GM18868 (cell line): ENCODE results near the gene BRMS1.
"Not testable (repeated sequence)": the region's sequence is repeated elsewhere in the genome, so short reads cannot be mapped to it uniquely, and the experiment has no call there.

Source experiments
- ATAC-seq: cut with Tn5 transposase; IDR thresholded peaks from one replicate; pipeline ENCODE4 v1.9.1; 2021; ENCODE audit warnings: mild to moderate bottlenecking, moderate library complexity; ENCODE audit not compliant: unreplicated experiment

BRMS1 gene

DNA sequence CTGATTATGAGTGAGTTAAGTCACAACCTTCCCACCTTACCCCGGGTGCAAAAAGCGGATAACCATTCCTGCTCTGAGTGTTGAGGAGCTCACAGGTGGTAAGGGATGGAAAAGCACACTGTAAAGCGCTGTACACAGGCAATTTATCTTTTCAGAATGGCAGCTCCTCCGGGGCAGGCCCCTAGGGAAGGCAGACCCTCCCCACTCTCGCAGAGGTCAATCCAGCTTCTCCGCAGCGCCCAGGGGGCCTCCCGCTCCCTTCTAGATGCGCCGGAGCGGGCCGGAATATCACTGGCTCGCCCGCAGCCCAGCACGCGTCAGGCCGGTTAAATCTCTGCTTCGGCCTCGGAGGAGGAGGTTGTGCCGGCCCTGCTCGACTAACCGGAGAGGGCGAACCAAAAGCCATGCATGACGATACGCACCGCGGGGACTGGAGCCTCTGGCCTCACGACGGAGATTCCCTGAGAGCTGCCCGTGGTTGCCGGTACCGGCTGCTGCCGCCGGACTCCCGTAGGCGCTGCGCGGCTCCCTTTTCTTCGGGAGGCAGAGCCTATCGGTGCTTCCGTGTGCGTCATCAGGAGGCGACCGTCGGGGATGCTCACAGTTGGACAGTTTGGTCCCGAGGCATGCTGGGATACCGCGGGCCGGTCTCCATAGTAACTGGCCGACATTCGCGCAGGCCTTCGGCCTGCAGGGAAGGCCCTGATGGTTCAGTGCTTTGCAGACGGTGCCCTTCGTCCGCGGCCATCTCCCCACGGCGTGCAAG lies at the start of gene BRMS1:
Gene BRMS1, minus strand, starts transcription at position 555 of the 766 bp plus-strand sequence. CDS start 2,870 bp downstream, outside the sequence.
- ATAC-seq: peak; percentile 66

DNA sequence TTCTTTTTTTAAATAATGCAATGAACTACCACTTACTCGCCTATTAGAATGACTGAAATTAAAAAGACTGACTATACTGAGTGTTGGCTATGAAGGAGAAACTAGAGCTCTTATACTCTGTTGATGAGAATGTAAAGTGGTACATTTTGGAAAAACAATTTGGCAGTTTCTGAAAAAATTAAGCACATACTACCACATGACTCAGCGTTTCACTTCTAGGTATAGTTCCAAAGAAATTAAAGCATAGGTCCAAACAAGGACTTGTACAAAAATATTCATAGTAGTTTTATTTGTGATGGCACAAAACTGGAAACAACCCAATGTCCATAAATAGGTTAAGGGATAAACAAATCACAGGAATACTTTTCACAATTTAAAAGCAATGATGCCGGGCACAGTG lies 49.0 kb upstream of the BRMS1 start:
- ATAC-seq: no peak

- no peak for ATAC-seq
Measured at GRCh38 chr11:66391322-66391721, 46.4 kb upstream of the BRMS1 start.

GRCh38 chr11:66388780-66389386 lies 44.0 kb upstream of the BRMS1 start:
- no peak for ATAC-seq

DNA sequence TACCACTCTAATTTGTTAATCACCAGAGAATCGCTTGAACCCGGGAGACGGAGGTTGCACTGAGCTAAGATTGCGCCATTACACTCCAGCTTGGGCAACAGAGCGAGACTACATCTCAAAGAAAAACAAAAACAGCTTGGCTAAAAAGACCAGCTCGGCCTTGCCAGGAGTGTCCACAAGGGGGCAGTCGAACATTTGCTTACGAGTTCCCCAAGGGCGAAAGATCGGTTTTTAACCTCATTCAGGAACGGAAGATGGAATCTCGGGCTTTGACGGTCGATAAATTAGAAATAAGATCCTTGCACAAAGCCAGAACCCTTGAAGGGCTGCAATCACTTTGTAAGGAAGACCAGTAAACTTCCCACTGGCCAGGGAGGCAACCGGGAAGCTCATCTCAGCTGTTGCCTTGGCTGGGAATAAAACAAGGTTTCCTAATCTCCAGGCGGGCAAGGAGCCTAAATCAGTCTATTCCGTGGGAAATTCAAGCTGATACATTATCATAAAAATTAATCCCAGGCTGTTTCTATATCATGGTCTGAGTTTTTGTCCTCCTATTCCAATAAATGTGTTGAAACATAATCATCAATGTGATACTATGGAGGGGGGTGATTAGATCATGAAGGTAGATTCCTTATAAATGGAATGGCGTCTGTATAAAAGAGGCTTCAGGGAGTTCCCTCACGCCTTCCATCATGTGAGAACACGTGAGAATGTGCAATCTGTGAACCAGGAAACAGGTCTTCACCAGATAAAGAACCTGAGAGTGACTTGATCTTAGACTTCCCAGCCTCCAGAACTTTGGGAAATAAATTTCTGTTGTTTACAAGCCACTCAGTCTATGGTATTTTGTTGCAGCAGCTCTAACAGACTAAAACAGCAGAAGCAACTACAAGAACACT lies 41.5 kb upstream of the BRMS1 start:
- ATAC-seq: no peak

DNA sequence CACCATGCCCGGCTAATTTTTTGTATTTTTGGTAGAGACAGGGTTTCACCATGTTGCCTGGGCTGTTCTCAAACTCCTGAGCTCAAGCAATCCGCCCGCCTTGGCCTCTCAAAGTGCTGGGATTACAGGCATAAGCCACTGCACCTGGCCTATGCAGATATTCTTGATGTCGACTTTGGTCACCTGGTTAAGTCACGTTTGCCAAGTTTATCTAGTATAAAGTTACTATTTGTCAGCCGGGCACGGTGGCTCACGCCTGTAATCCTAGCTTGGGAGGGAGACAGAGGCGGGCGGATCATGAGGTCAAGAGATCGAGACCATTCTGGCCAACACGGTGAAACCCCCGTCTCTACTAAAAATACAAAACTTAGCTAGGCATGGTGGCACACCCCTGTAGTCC lies 39.4 kb upstream of the BRMS1 start:
- ATAC-seq: not testable (repeated sequence)

- not testable (repeated sequence) for ATAC-seq
Measured at GRCh38 chr11:66380264-66380663, 35.4 kb upstream of the BRMS1 start.

- not testable (repeated sequence) for ATAC-seq
Measured at GRCh38 chr11:66373690-66374287, 28.9 kb upstream of the BRMS1 start.

GRCh38 chr11:66373265-66373664 lies 28.4 kb upstream of the BRMS1 start:
- ATAC-seq: no peak

GRCh38 chr11:66371627-66372415 lies 26.9 kb upstream of the BRMS1 start, which contains the start of gene SLC29A2:
Gene SLC29A2 (minus strand): TSS chr11:66371760. CDS start chr11:66371591, 169 bp downstream.
- ATAC-seq: peak; percentile 78

DNA sequence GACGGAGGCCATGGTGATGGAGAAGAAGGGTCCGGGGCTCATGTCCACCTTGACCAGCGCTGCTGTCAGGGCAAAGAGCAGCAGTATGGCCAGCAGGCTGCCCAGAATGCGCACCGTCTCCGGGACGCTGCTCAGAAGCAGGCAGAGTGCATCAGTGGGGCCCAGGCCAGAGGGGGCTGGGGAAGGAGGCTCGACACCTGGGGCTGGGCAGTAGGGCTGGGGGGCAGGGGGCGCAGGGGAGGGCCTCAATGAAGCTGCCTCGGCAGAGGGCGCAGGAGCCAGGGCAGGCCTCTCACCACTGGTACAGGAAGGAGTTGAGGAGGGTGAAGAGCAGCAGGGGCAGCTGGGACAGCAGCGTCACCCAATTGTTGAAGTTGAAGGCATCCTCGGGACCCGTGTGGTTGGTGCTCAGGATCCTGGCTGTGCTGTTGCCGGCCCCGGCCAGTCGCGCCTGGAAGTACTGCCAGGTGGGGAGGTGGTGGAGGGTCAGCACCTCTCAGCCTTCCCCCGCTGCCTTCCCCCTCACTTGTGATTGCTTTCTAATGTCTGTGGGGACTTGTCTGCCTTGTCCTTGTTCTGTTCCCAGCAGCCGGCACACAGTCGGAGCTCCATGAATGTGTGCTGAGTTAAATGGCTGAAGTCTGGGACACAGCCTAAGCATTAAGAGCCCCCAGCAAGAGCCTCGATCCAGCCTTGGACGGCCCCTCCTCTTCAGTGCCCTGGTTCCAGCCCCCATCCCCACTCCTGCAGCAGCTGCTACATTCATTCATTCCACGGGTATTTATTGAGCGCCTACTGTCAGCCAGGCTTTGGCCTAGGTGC lies 24.4 kb upstream of the BRMS1 start:
- ATAC-seq: no peak

- no peak for ATAC-seq
Measured at GRCh38 chr11:66368484-66368883, 23.6 kb upstream of the BRMS1 start.

DNA sequence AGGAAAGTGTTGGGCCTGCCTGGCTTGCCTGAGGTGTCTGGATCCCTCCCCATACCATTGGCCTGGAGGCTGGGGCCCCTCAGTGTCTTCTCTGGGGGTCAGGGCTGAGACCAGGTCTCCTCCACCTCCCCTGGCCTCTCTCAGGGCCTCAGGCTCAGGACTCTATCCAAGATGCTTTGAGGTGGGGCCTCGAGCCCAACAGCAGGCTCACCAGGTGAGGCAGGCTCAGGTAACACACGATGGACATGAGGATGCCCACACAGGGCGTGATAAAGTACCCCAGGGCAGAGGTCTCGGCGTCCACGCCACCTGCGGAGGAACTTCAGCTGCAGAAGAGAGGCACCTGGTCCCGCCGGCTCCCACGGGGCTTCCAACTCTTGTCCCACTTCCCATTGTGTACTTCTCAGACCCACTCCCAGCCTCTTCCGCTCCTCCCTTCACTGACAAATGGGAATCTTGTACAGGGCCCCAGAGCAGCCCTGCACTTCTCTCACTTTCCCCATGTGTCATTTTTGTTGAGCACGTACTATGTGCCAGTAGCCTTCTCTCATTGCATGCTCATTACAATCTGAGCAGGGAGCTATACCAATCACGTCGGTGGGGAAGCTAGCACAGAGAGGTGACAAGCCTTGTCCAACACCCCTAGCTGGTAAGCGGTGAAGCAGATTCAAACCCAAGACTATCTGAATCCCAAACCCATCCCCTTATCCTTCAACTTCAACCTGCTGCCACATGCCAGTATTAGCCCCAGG lies 22.8 kb upstream of the BRMS1 start:
- no peak for ATAC-seq

DNA sequence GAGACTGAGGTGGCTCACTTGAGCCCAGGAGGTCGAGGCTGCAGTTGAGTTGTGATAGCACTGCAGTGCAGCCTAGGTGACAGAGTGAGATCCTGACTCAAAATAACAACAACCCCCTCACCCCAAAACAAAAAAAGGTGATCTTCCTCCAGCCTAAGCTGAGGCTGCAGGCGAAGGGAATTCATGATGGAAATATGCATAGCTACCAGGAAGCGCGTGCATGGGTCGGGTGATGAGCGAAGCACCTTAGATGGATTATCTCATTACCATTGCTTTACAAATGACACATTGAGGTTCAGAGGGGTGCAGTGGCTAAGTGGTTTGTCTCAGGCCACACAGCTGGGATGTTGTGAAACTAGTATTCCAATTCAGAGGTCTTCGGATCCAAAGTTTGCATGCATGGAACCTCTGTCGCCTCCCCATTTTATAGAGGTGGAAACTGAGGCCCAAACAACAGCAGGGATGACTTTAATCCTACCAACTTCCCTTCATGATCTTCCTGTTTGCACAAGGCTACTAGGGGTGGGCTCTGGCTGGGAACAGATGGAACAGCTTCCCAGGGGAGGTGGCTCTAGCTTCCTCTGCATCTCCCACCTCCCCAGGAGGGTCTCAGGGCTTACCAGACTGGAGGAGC lies 22.1 kb upstream of the BRMS1 start:
- no peak for ATAC-seq

GRCh38 chr11:66365711-66366619 lies 21.1 kb upstream of the BRMS1 start:
- ATAC-seq: no peak

DNA sequence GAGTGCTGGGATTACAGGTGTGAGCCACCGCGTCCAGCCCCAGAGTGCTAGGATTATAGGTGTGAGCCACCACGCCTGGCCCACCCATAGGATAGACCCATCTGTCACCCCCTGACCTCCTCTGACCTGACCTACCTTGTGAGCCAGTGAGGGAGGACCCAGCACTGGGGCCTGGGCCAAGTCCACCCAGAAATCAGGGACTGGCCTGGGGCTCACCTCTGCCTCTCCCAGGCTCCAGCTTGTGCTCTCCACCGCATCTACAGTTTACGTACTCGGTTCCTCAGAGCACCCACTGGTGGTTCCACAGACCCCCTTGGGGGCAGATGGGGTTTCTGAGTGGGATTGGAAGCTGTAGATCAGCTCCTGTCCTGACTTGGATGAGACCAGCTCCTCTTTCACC lies 20.3 kb upstream of the BRMS1 start:
- ATAC-seq: no peak
